Skeletal muscle satellite cell (primary cell): Measurements from ENCODE around the gene SYNE4.
A peak's percentile ranks its signal among the peaks of the same experiment; 100 is the strongest.
"Not testable (repeated sequence)": the region's sequence is repeated elsewhere in the genome, so short reads cannot be mapped to it uniquely, and the experiment has no call there.

Experiments
- H3K27me3 ChIP-seq: 2 replicates; pipeline ENCODE4 v1.7.0; 2013; ENCODE audit warnings: low read length; ENCODE audit not compliant: control insufficient read depth, insufficient read depth
- H3K36me3 ChIP-seq: 2 replicates; pipeline ENCODE4 v1.7.0; 2013; ENCODE audit warnings: mild to moderate bottlenecking, control low read depth, low read length; ENCODE audit not compliant: insufficient read depth
- H3K4me1 ChIP-seq: 2 replicates; pipeline ENCODE4 v1.7.0; 2013; ENCODE audit warnings: low read length; ENCODE audit not compliant: control insufficient read depth, insufficient read depth
- H3K4me2 ChIP-seq: 2 replicates; pipeline ENCODE4 v1.7.0; 2013; ENCODE audit warnings: mild to moderate bottlenecking, low read length
- H3K4me3 ChIP-seq: 2 replicates; pipeline ENCODE4 v1.7.0; 2013; ENCODE audit warnings: low read length
- H3K9ac ChIP-seq: 2 replicates; pipeline ENCODE4 v1.7.0; 2013; ENCODE audit warnings: mild to moderate bottlenecking, low read depth, low read length, moderate library complexity
- H3K9me3 ChIP-seq: replicated peaks from 2 replicates; pipeline ENCODE4 v1.7.0; 2013; ENCODE audit warnings: mild to moderate bottlenecking, control low read depth, low read length

The SYNE4 gene

DNA sequence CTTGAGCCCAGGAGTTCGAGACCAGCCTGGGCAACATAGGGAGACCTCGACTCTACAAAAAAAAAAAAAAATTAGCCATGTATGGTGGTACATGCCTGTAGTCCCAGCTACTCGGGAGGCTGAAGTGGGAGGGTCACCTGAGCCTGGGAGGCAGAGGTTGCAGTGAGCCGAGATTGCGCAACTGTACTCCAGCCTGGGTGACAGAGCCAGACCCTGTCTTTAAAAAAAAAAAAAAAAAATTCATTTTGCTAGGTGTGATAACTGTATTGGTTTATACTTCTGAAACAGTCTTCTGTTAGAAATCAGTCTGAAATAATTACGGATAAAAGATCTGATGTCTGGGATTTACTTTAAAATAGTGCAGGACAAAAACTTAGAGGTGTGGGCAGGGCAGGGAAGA, 32.5 kb upstream of the SYNE4 start:
- H3K36me3 ChIP-seq, H3K4me3 ChIP-seq, H3K4me2 ChIP-seq, H3K9ac ChIP-seq, H3K27me3 ChIP-seq, H3K9me3 ChIP-seq: not testable (repeated sequence)
- H3K4me1 ChIP-seq = peaks cover 15% of the 10 kb centered on the region

DNA sequence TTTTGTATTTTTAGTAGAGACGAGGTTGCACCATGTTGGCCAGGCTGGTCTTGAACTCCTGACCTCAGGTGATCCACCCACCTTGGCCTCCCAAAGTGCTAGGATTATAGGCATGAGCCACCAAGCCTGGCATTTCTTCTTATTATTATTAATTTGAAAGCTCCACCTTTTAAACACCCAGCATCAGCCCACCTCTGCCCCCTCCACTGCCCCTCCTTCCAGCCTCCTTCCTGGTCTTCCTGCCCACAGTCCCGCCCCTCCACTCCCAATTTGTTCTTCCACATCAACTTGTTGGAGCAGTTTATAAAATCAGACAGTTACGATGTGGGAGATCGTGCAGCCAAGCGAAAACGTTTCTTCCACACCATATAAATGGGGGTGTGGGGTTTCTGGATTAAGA, 31.9 kb upstream of the SYNE4 start:
- H3K4me3 ChIP-seq = no peak overlapping the region
- H3K4me1 ChIP-seq = peaks cover 15% of the 10 kb centered on the region
- no peaks in the 10 kb centered on the region for H3K36me3 ChIP-seq
- H3K9ac ChIP-seq = no peak overlapping the region
- H3K4me2 ChIP-seq = no peak overlapping the region
- no peaks in the 10 kb centered on the region for H3K27me3 ChIP-seq
- H3K9me3 ChIP-seq = no peaks in the 10 kb centered on the region

- Histone ChIP-seq H3K4me1 (peaks cover 9% of the 10 kb centered on the region), H3K27me3 (no peaks in the 10 kb centered on the region), H3K36me3 (peaks cover 6% of the 10 kb centered on the region), H3K9me3 (no peaks in the 10 kb centered on the region), H3K4me2 (peak within 1 kb of the TSS; percentile 100), H3K9ac (peak within 1 kb of the TSS; percentile 85), H3K4me3 (peak within 1 kb of the TSS; percentile 79)
Measured at GRCh38 chr19:36032251-36033104, 23.9 kb upstream of the SYNE4 start, which contains the start of gene CLIP3. CLIP3 (minus strand) TSS chr19:36032873; CDS start chr19:36032357, 516 bp downstream.

- peaks cover 9% of the 10 kb centered on the region for H3K4me1 ChIP-seq
- H3K9ac ChIP-seq = no peak overlapping the region
- no peak overlapping the region for H3K4me3 ChIP-seq
- H3K27me3 ChIP-seq = no peaks in the 10 kb centered on the region
- H3K4me2 ChIP-seq = no peak overlapping the region
- H3K9me3 ChIP-seq = no peaks in the 10 kb centered on the region
- H3K36me3 ChIP-seq = peaks cover 18% of the 10 kb centered on the region
Measured at GRCh38 chr19:36031308-36031707, 22.7 kb upstream of the SYNE4 start.

GRCh38 chr19:36030264-36031148, 21.9 kb upstream of the SYNE4 start:
- Histone ChIP-seq H3K9ac (no peak overlapping the region), H3K4me2 (no peak overlapping the region), H3K36me3 (peaks cover 19% of the 10 kb centered on the region), H3K4me3 (no peak overlapping the region), H3K4me1 (peaks cover 9% of the 10 kb centered on the region), H3K27me3 (no peaks in the 10 kb centered on the region), H3K9me3 (no peaks in the 10 kb centered on the region)

DNA sequence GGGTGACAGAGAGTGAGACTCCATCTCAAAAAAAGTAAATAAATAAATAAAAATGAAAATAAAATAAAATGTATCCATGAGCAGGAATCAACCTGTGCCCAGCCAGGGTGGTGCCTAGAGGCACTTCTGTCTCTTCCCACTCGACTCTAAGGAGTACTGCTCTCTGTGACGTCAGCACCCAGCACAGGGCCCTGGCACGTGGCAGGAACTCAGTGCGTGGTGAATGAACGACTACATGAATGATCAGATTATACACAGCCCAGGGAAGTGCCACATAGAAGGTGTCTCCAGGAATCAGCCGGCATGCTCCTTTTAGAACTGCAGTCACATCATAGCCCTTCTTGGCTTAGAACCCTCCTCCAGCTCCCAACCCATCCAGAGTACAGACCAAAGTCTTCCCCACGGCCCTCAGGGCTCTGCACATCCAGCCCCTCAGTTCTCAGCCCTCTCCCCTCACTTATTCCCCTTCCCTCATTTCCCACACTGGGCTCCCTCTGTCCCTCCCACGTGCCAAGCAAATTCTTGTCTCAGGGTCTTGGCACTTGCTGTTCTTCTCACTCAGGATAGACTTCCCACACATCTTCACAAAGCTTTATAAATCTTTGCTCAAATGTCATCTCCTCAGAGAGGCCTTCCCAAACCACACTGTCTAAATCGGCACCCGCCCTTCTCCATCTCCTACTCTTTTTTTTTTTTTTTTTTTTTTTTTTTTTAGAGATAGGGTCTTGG, 19.9 kb upstream of the SYNE4 start:
- Histone ChIP-seq H3K9me3 (no peaks in the 10 kb centered on the region), H3K4me2 (no peak overlapping the region), H3K9ac (no peak overlapping the region), H3K4me1 (peaks cover 9% of the 10 kb centered on the region), H3K27me3 (no peaks in the 10 kb centered on the region), H3K4me3 (no peak overlapping the region), H3K36me3 (peaks cover 31% of the 10 kb centered on the region)

- Histone ChIP-seq H3K36me3 (peaks cover 37% of the 10 kb centered on the region), H3K9me3 (no peaks in the 10 kb centered on the region)
Measured at GRCh38 chr19:36027696-36028095, 19.1 kb upstream of the SYNE4 start.

GRCh38 chr19:36026091-36026876, 17.7 kb upstream of the SYNE4 start:
- Histone ChIP-seq H3K9ac (no peak overlapping the region), H3K27me3 (no peaks in the 10 kb centered on the region), H3K9me3 (no peaks in the 10 kb centered on the region), H3K4me2 (no peak overlapping the region), H3K4me3 (no peak overlapping the region), H3K4me1 (no peaks in the 10 kb centered on the region), H3K36me3 (peaks cover 43% of the 10 kb centered on the region)

More at GRCh38 chr19:36027696-36028095, 19.1 kb upstream of the SYNE4 start:
- Histone ChIP-seq H3K4me1 (peaks cover 3% of the 10 kb centered on the region), H3K27me3 (no peaks in the 10 kb centered on the region), H3K9ac (no peak overlapping the region), H3K4me3 (no peak overlapping the region), H3K4me2 (no peak overlapping the region)

GRCh38 chr19:36025541-36025940, 16.9 kb upstream of the SYNE4 start:
- Histone ChIP-seq H3K27me3 (no peaks in the 10 kb centered on the region), H3K36me3 (peaks cover 43% of the 10 kb centered on the region)

GRCh38 chr19:36023432-36023831, 14.8 kb upstream of the SYNE4 start:
- Histone ChIP-seq H3K4me2 (no peak overlapping the region), H3K9ac (no peak overlapping the region), H3K4me1 (no peaks in the 10 kb centered on the region), H3K36me3 (peaks cover 44% of the 10 kb centered on the region), H3K4me3 (no peak overlapping the region), H3K27me3 (no peaks in the 10 kb centered on the region), H3K9me3 (no peaks in the 10 kb centered on the region)

More at GRCh38 chr19:36025541-36025940, 16.9 kb upstream of the SYNE4 start:
- Histone ChIP-seq H3K4me3 (no peak overlapping the region), H3K9ac (no peak overlapping the region), H3K9me3 (no peaks in the 10 kb centered on the region), H3K4me1 (no peaks in the 10 kb centered on the region), H3K4me2 (no peak overlapping the region)
